K562 (cell line): Measurements from ENCODE around the gene TMEM147. TPM values are rescaled to one million over a fixed set of nuclear protein-coding genes. Genes with fewer than 3 reads are reported as not detected.
A peak's percentile ranks its signal among the peaks of the same experiment; 100 is the strongest.

Experiments
- ATAC-seq: fragments of 200-7000 bp; cut with Tn5 transposase; 3 replicates; pipeline ENCODE4 v1.9.1; 2020; ENCODE audit warnings: moderate library complexity
- BruUV-seq: library from RNA; stranded (reverse); fragments of 400-500 nt; replicated peaks from 2 replicates; lab custom pipeline; 2021; lab: Mats Ljungman, UMichigan
- CTCF ChIA-PET: fragments of 300-600 bp; formaldehyde crosslinking; extraction: SDS; loops from one replicate; lab custom pipeline; 2021; ENCODE audit warnings: low intra/inter-chr PET ratio; lab: Yijun Ruan, JAX
- POLR2A ChIA-PET: fragments of 300-600, 350-650 bp; sonication (Branson Sonifier 250); formaldehyde crosslinking; extraction: SDS; loops from one replicate; lab custom pipeline; 2021; ENCODE audit warnings: antibody characterized with exemption, inconsistent platforms; lab: Yijun Ruan, JAX
- DNase-seq, 4 experiments: peaks; one replicate each; pipeline versions ENCODE4 v3.0.0 to v3.0.0-alpha.2; 2011 to 2018; ENCODE audit warnings: low spot score in 3 of 4, mixed read lengths in 3 of 4; ENCODE audit errors: extremely low read depth in 1 of 4
- FAIRE-seq: peaks from 2 replicates; lab custom pipeline; 2011; peaks lifted over from hg19 to GRCh38; lab: Jason Lieb, UNC
- H2AFZ ChIP-seq: 2 replicates; pipeline ENCODE4 v1.6.0; 2011; ENCODE audit warnings: low read depth, low read length, control low read depth, inconsistent platforms
- H3K27ac ChIP-seq: fragments of 200-600 bp; 3 replicates; pipeline ENCODE4 v1.8.0; 2011; ENCODE audit warnings: low read depth, mild to moderate bottlenecking, control low read depth, inconsistent platforms, low read length, moderate library complexity, mixed read lengths; ENCODE audit errors: extremely low read depth
- H3K27me3 ChIP-seq, 2 experiments: fragments of 300-600 bp in 1 of 2; 2 replicates in 1 of 2; 3 replicates in 1 of 2; pipeline versions ENCODE4 v1.6.0 to v1.8.0; 2011; ENCODE audit warnings: inconsistent platforms in 2 of 2, low read length in 2 of 2, mild to moderate bottlenecking in 1 of 2, mixed read lengths in 1 of 2, moderate library complexity in 1 of 2; ENCODE audit not compliant: control insufficient read depth in 2 of 2, insufficient read depth in 2 of 2
- H3K36me3 ChIP-seq: fragments of 300-600 bp; 3 replicates; pipeline ENCODE4 v1.8.0; 2011; ENCODE audit warnings: mild to moderate bottlenecking, low read length, inconsistent platforms; ENCODE audit not compliant: control insufficient read depth, insufficient read depth
- H3K4me1 ChIP-seq, 2 experiments: fragments of 200-600 bp in 1 of 2; replicated peaks in 1 of 2; 2 replicates in 1 of 2; 3 replicates in 1 of 2; pipeline versions ENCODE4 v1.5.1 to v1.8.0; 2011; ENCODE audit warnings: inconsistent platforms in 2 of 2, low read length in 2 of 2, mild to moderate bottlenecking in 1 of 2, mixed read lengths in 1 of 2, moderate library complexity in 1 of 2; ENCODE audit not compliant: control insufficient read depth in 2 of 2, insufficient read depth in 2 of 2
- H3K4me2 ChIP-seq: 2 replicates; pipeline ENCODE4 v1.6.1; 2011; ENCODE audit warnings: low read length, control low read depth, inconsistent platforms, mixed read lengths; ENCODE audit not compliant: insufficient read depth
- H3K4me3 ChIP-seq: fragments of 200-600 bp; sonication (generic), shearing (Covaris generic); 2 replicates; pipeline ENCODE4 v1.5.1; 2016; ENCODE audit warnings: control low read depth, inconsistent platforms
- H3K79me2 ChIP-seq: fragments of 200-600 bp; 3 replicates; pipeline ENCODE4 v1.8.0; 2011; ENCODE audit warnings: low read length, inconsistent platforms; ENCODE audit not compliant: control insufficient read depth, insufficient read depth
- H3K9ac ChIP-seq, 2 experiments: 2 replicates each; pipeline versions ENCODE4 v1.6.0 to v1.6.1; 2011; ENCODE audit warnings: low read depth in 2 of 2, low read length in 2 of 2, control low read depth in 1 of 2, inconsistent platforms in 1 of 2, mild to moderate bottlenecking in 1 of 2, mixed read lengths in 1 of 2; ENCODE audit not compliant: insufficient read depth in 1 of 2
- H3K9me1 ChIP-seq: one replicate; pipeline ENCODE4 v1.6.0; 2011; ENCODE audit warnings: inconsistent platforms, mild to moderate bottlenecking, low read length, moderate library complexity; ENCODE audit not compliant: control insufficient read depth, insufficient read depth
- H3K9me3 ChIP-seq: replicated peaks from 2 replicates; pipeline ENCODE4 v1.5.1; 2011; ENCODE audit warnings: low read depth, low read length, inconsistent platforms; ENCODE audit not compliant: control insufficient read depth, insufficient read depth
- H4K20me1 ChIP-seq: replicated peaks from 2 replicates; pipeline ENCODE4 v1.6.1; 2011; ENCODE audit warnings: low read length, inconsistent platforms, mixed read lengths; ENCODE audit not compliant: control insufficient read depth, insufficient read depth
- CBX3 ChIP-seq, 2 experiments: IDR thresholded peaks; 1 replicate in 1 of 2; 2 replicates in 1 of 2; pipeline ENCODE4 v1.6.1; 2012; ENCODE audit warnings: inconsistent platforms in 2 of 2, low read length in 2 of 2, borderline replicate concordance in 1 of 2, control low read depth in 1 of 2
- CREB1 ChIP-seq, 2 experiments: sonication (generic) in 1 of 2; formaldehyde crosslinking in 1 of 2; IDR thresholded peaks; 2 replicates each; pipeline versions ENCODE4 v1.6.1 to v1.8.0; 2012 to 2022; ENCODE audit warnings: inconsistent platforms in 1 of 2, mild to moderate bottlenecking in 1 of 2, missing genetic modification reagents in 1 of 2, moderate library complexity in 1 of 2
- CREM ChIP-seq: IDR thresholded peaks from 2 replicates; pipeline ENCODE4 v1.6.1; 2014; ENCODE audit warnings: antibody characterized with exemption, low read depth
- FOXK2 ChIP-seq, 2 experiments: fragments of 450-650 bp; IDR thresholded peaks in 1 of 2; conservative IDR thresholded peaks in 1 of 2; 2 replicates each; pipeline ENCODE4 v1.6.1; 2016; ENCODE audit warnings: low read depth in 2 of 2, mild to moderate bottlenecking in 1 of 2
- SAFB2 ChIP-seq: fragments of 200-400 bp; formaldehyde crosslinking; IDR thresholded peaks from 2 replicates; pipeline ENCODE4 v1.6.1; 2018; ENCODE audit warnings: borderline replicate concordance, low read length, low read depth, moderate library complexity; ENCODE audit not compliant: severe bottlenecking
- SMAD1 ChIP-seq: fragments of 150-350 bp; IDR thresholded peaks from 2 replicates; pipeline ENCODE4 v1.6.1; 2014; ENCODE audit warnings: low read length, low read depth; ENCODE audit not compliant: partially characterized antibody
- SMAD3 ChIP-seq: fragments of 450-650 bp; formaldehyde crosslinking; conservative IDR thresholded peaks from 2 replicates; pipeline ENCODE4 v1.4.0; 2020; ENCODE audit warnings: mild to moderate bottlenecking
- SP1 ChIP-seq: sonication (generic); formaldehyde crosslinking; IDR thresholded peaks from 2 replicates; pipeline ENCODE4 v1.8.1; 2022; ENCODE audit warnings: mild to moderate bottlenecking, missing genetic modification reagents
- TBP ChIP-seq: optimal IDR thresholded peaks from 2 replicates; pipeline ENCODE3; 2011; ENCODE audit warnings: low read depth, low read length, improper control_type of control experiment
- ZKSCAN3 ChIP-seq: fragments of 250-450 bp; sonication (Bioruptor Pico); IDR thresholded peaks from 2 replicates; pipeline ENCODE4 v1.4.0; 2020
- ZNF253 ChIP-seq: fragments of 250-450 bp; sonication (Bioruptor Pico); conservative IDR thresholded peaks from 2 replicates; pipeline ENCODE4 v1.6.1; 2021; ENCODE audit warnings: mild to moderate bottlenecking
- ZNF507 ChIP-seq: conservative IDR thresholded peaks from 2 replicates; pipeline ENCODE4 v1.6.1; 2017; ENCODE audit warnings: missing genetic modification characterization, missing compliant biosample characterization
- ZNF778 ChIP-seq: fragments of 450-650 bp; formaldehyde crosslinking; IDR thresholded peaks from 2 replicates; pipeline ENCODE4 v1.4.0; 2020; ENCODE audit warnings: mild to moderate bottlenecking, moderate library complexity
- WGBS: fragments of 100-300 bp; shearing (Covaris generic); methylation state at CpG from one replicate; pipeline ENCODE4 v1.1.6; 2016; ENCODE audit warnings: low coverage, mixed read lengths; ENCODE audit not compliant: insufficient coverage; ENCODE audit errors: missing lambda C conversion rate; 5-methylcytosine and 5-hydroxymethylcytosine counted together
- in situ Hi-C: fragments of 300-500 bp; cut with MboI; formaldehyde crosslinking; loops from 4 replicates; pipeline ENCODE4 v1.15.0; 2018; ENCODE audit warnings: inconsistent platforms, mixed read lengths
- intact Hi-C: fragments of 100-400 bp; cut with micrococcal nuclease; formaldehyde crosslinking; loops from 2 replicates; pipeline ENCODE4 v1.14.2; 2022
- polyA plus RNA-seq, 8 experiments: library from polyadenylated mRNA; depleted of rRNA in 4 of 8; stranded (reverse) in 5 of 8; unstranded in 3 of 8; fragments of >200 nt; fragmentation: Nextera tagmentation in 2 of 8; fragmentation: Illumina TruSeq in 1 of 8; extraction: Ambion mirVana in 2 of 8; extraction: Trizol in 1 of 8; gene quantifications; 2 replicates each; pipeline versions ENCODE4 v1.2.1 to v1.2.3, GENCODE V29; 2011 to 2014; ENCODE audit warnings: inconsistent platforms in 1 of 8, missing spikeins in 1 of 8
- total RNA-seq, 7 experiments: library from RNA; depleted of rRNA in 6 of 7; stranded (reverse); fragments of >200 nt in 6 of 7; fragmentation: Illumina TruSeq in 2 of 7; extraction: Trizol in 2 of 7; gene quantifications; 2 replicates each; pipeline versions ENCODE4 v1.2.1 to v1.2.3, GENCODE V29; 2011 to 2021; ENCODE audit warnings: low replicate concordance in 1 of 7
- TF ChIP-seq, protein P1 (sequence below), 2 experiments: fragments of 450-650 bp in 1 of 2; sonication (generic) in 1 of 2; formaldehyde crosslinking in 1 of 2; IDR thresholded peaks in 1 of 2; conservative IDR thresholded peaks in 1 of 2; 2 replicates each; pipeline versions ENCODE4 v1.6.1 to v1.8.1; 2016 to 2023; ENCODE audit warnings: mild to moderate bottlenecking in 2 of 2, moderate library complexity in 2 of 2, inconsistent platforms in 1 of 2, missing genetic modification reagents in 1 of 2
- TF ChIP-seq, protein P2 (sequence below): fragments of 250-450 bp; sonication (Bioruptor Pico); IDR thresholded peaks from 2 replicates; pipeline ENCODE4 v1.5.0; 2020; ENCODE audit warnings: mild to moderate bottlenecking, borderline replicate concordance

The TMEM147 gene
- total and polyA plus RNA-seq, 9 of the 15 experiments (the other 6 are each of a cell fraction or from before 2014, with no cell fraction given) = 73.8 to 194 (median 142) TPM

DNA sequence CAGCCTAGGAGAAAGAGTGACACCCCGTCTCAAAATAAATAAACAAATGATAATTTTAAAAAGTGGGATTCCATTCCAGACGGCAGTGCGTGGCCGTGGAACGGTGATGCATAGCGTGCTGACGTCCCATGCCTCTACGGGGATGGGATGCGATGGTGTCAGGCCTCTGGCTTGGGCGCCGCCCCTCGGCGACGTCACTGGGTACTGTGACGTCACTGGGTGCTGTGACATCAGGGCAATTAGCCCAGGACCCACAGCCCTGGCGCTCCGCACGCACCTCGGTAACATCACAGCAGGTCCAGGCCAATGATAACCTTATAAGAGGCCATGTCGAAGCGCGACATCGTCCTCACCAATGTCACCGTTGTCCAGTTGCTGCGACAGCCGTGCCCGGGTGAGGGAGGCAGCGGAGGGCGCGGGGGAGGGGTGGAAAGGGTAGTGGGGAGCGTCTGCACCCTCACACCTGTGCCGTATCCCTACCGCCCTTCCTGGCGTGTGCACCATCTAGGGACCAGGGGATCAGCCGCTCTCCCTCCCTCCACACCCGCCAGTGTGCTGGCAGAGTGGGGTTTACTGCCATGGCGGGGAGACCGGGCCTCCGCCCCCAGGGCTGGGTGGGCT, 12.1 kb upstream of the TMEM147 start, which contains the start of gene GAPDHS:
TSS of gene GAPDHS (plus strand) at position 256 of the 621 bp plus-strand sequence. CDS start at position 328, 72 bp downstream.
- ATAC-seq = peak; percentile 59
- CTCF ChIA-PET = no interaction called here
- TF ChIP-seq ZNF507 (tag) (no peak), TBP (no peak), SAFB2 (no peak), CREM (peak; percentile 95), SP1 (CRISPR knock-in tag) (no peak), SMAD3 (no peak), ZKSCAN3 (CRISPR knock-in tag) (no peak), SMAD1 (no peak), ZNF253 (CRISPR knock-in tag) (no peak), ZNF778 (CRISPR knock-in tag) (no peak), CREB1 (IDR thresholded peaks at IDR 0.05) (peak; percentile 93), CREB1 (CRISPR knock-in tag; IDR thresholded peaks at IDR 0.05) (peak; percentile 92), CBX3 (IDR thresholded peaks at IDR 0.05; ENCODE audit: borderline replicate concordance in 1 of 2, low read length in 2 of 2) (no peak), FOXK2 (conservative IDR thresholded peaks at IDR 0.05 in 1 of 2, IDR thresholded peaks at IDR 0.05 in 1 of 2; ENCODE audit: low read depth in 2 of 2) (no peak)
- TF ChIP-seq, protein P1, sequence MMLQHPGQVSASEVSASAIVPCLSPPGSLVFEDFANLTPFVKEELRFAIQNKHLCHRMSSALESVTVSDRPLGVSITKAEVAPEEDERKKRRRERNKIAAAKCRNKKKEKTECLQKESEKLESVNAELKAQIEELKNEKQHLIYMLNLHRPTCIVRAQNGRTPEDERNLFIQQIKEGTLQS (IDR thresholded peaks at IDR 0.05) = peak; percentile 61; the same call in 1 of the 2 replicates
- TF ChIP-seq, protein P1 (CRISPR knock-in tag; conservative IDR thresholded peaks at IDR 0.05) = no peak
- TF ChIP-seq, protein P2, sequence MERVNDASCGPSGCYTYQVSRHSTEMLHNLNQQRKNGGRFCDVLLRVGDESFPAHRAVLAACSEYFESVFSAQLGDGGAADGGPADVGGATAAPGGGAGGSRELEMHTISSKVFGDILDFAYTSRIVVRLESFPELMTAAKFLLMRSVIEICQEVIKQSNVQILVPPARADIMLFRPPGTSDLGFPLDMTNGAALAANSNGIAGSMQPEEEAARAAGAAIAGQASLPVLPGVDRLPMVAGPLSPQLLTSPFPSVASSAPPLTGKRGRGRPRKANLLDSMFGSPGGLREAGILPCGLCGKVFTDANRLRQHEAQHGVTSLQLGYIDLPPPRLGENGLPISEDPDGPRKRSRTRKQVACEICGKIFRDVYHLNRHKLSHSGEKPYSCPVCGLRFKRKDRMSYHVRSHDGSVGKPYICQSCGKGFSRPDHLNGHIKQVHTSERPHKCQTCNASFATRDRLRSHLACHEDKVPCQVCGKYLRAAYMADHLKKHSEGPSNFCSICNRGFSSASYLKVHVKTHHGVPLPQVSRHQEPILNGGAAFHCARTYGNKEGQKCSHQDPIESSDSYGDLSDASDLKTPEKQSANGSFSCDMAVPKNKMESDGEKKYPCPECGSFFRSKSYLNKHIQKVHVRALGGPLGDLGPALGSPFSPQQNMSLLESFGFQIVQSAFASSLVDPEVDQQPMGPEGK = no peak

More for the DNA sequence above, 12.1 kb upstream of the TMEM147 start, which contains the start of gene GAPDHS:
- Histone ChIP-seq H3K4me2 (no peak within 1 kb of the TSS), H3K9me3 (no peaks in the 10 kb centered on the region), H3K4me1 (peaks cover 3 to 13% of the 10 kb centered on the region in 2 experiments; a peak in 3 of 5 replicates), H3K27me3 (peaks cover 37 to 73% of the 10 kb centered on the region in 2 experiments), H3K27ac (no peak within 1 kb of the TSS), H2AFZ (no peak within 1 kb of the TSS), H3K9ac (peak within 1 kb of the TSS in 1 of 2 experiments; percentile 14; a peak in 1 of 4 replicates), H3K36me3 (no peaks in the 10 kb centered on the region), H3K79me2 (no peaks in the 10 kb centered on the region), H4K20me1 (peaks cover 6% of the 10 kb centered on the region), H3K4me3 (no peak within 1 kb of the TSS), H3K9me1 (no peaks in the 10 kb centered on the region)
- 27% methylated on average over 36 of the region's 39 CpGs for WGBS
- BruUV-seq = no TSS peak
- POLR2A ChIA-PET = interaction anchor here (0.7 kb wide), 1 partner anchor 323 kb away, joined by 3 read pairs; no protein-coding TSS in a partner anchor
- peak; percentile 41 to 62 (median 56) for DNase-seq
- in situ Hi-C loops = no loop called here
- peak; percentile 11 for FAIRE-seq
- intact Hi-C loops = no loop called here
